GM10266 (cell line): ENCODE results near the gene INSC.
A peak's percentile ranks its signal among the peaks of the same experiment; 100 is the strongest.

ENCODE experiments used
- DNase-seq: peaks from one replicate; pipeline ENCODE4 v3.0.0; 2012; ENCODE audit errors: extremely low spot score
- CTCF ChIP-seq: IDR thresholded peaks from 2 replicates; pipeline ENCODE4 v1.5.1; 2012; ENCODE audit warnings: mild to moderate bottlenecking, low read depth; ENCODE audit not compliant: control insufficient read depth, insufficient read depth; ENCODE audit errors: missing control alignments

The INSC gene

GRCh38 chr11:15158351-15159015 is 43.8 kb downstream of the INSC start:
- no peak for DNase-seq
- no peak for TF ChIP-seq CTCF

GRCh38 chr11:15159085-15159484 is 44.4 kb downstream of the INSC start:
- peak; percentile 31 for DNase-seq
- TF ChIP-seq CTCF, result peak; percentile 34

- TF ChIP-seq CTCF, result no peak
- DNase-seq, result no peak
These were observed 47.1 kb downstream of the INSC start for GRCh38 chr11:15161790-15162189.

- no peak for DNase-seq
- no peak for TF ChIP-seq CTCF
These were observed 48.4 kb downstream of the INSC start for GRCh38 chr11:15163136-15163535.

- no peak for TF ChIP-seq CTCF
- no peak for DNase-seq
These were observed 51.5 kb downstream of the INSC start for GRCh38 chr11:15166204-15166603.

- DNase-seq, result no peak
- TF ChIP-seq CTCF, result no peak
These were observed 55.3 kb downstream of the INSC start for GRCh38 chr11:15169815-15170551.

- no peak for TF ChIP-seq CTCF
- no peak for DNase-seq
These were observed 56.0 kb downstream of the INSC start for GRCh38 chr11:15170698-15171097.
